Measurements from ENCODE around the gene CCDC167. TPM values are rescaled to one million over a fixed set of nuclear protein-coding genes. Genes with fewer than 3 reads are reported as not detected.

CCDC167 gene
- total and polyA plus RNA-seq, 2 donors (not counting 1 experiment from before 2014, with no cell fraction given): 11.1 to 60.1 TPM

DNA sequence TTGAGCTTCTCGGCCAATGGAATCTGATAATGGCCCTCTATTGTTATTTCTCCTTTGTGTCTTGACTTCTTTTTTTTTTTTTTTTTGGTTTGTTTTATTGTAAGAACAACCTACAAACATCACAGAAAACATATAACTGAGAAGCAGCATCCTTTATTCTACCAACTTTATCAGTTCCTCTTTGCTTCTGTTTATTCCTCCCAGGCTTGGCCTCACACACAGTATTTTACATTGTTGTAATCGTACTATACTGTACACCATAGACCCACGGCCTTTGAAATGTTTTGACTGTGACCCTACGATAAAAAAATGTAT is 558 bp upstream of the CCDC167 start:
- ChIA-PET POLR2A (interaction anchor here (0.6 to 1.8 kb wide), 4 partner anchors 48 to 1220 kb away, joined by 3 to 6 read pairs (median 4); no protein-coding TSS in a partner anchor), CTCF (interaction anchor here (0.7 to 2.1 kb wide), 4 partner anchors 10 to 192 kb away, joined by 3 to 13 read pairs (median 3); no protein-coding TSS in a partner anchor)
- no peaks in the 10 kb centered on the region for H3K36me3 ChIP-seq (replicated peaks in 1 of 2; ENCODE audit: control extremely low read depth in 1 of 2, control insufficient read depth in 1 of 2, extremely low read depth in 1 of 2, insufficient read depth in 2 of 2, low read length in 1 of 2)
- peaks cover 47 to 73% of the 10 kb centered on the region in 2 donors for H3K4me1 ChIP-seq (ENCODE audit: control insufficient read depth in 2 of 2, insufficient read depth in 2 of 2, low read length in 2 of 2)
- no peaks in the 10 kb centered on the region for H3K27me3 ChIP-seq (replicated peaks in 1 of 4; ENCODE audit: control extremely low read depth in 1 of 4, control insufficient read depth in 3 of 4, insufficient read depth in 4 of 4, low read length in 3 of 4)
- no peaks in the 10 kb centered on the region for H3K27me3 Mint-ChIP-seq
- H2AFZ ChIP-seq (ENCODE audit: insufficient read depth, low read depth, low read length, poor library complexity, severe bottlenecking): peak overlapping the region; percentile 99
- H3K4me3 ChIP-seq (ENCODE audit: control extremely low read depth in 1 of 5, extremely low read depth in 1 of 5, insufficient read depth in 1 of 5, low read depth in 2 of 5, low read length in 4 of 5): peak overlapping the region in 4 of 5 experiments; percentile 79 to 100 (median 94)
- no peaks in the 10 kb centered on the region for H3K9me3 ChIP-seq (ENCODE audit: control extremely low read depth in 1 of 3, control insufficient read depth in 2 of 3, insufficient read depth in 1 of 3, low read length in 2 of 3)
- H3K4me2 ChIP-seq (replicated peaks; ENCODE audit: low read depth, low read length, poor library complexity, severe bottlenecking): peak overlapping the region; percentile 95
- no peaks in the 10 kb centered on the region for H3K9me3 Mint-ChIP-seq (ENCODE audit: insufficient read depth)
- peak overlapping the region; percentile 95 for H3K4me3 Mint-ChIP-seq
- intact Hi-C loops (cut with micrococcal nuclease): loop anchor here (2.0 to 5.0 kb wide), 2 partner anchors 62 to 67 kb away; partner anchors contain the start of gene CMTR1
- DNase-seq (no peak), ATAC-seq (ENCODE audit: low read depth) (no peak)
- peak overlapping the region; percentile 69 to 90 for H3K27ac ChIP-seq (ENCODE audit: low read length in 2 of 2)
- H3K79me2 ChIP-seq (ENCODE audit: control insufficient read depth, insufficient read depth, low read length): peaks cover 45% of the 10 kb centered on the region
- TF ChIP-seq, protein P1, sequence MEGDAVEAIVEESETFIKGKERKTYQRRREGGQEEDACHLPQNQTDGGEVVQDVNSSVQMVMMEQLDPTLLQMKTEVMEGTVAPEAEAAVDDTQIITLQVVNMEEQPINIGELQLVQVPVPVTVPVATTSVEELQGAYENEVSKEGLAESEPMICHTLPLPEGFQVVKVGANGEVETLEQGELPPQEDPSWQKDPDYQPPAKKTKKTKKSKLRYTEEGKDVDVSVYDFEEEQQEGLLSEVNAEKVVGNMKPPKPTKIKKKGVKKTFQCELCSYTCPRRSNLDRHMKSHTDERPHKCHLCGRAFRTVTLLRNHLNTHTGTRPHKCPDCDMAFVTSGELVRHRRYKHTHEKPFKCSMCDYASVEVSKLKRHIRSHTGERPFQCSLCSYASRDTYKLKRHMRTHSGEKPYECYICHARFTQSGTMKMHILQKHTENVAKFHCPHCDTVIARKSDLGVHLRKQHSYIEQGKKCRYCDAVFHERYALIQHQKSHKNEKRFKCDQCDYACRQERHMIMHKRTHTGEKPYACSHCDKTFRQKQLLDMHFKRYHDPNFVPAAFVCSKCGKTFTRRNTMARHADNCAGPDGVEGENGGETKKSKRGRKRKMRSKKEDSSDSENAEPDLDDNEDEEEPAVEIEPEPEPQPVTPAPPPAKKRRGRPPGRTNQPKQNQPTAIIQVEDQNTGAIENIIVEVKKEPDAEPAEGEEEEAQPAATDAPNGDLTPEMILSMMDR (IDR thresholded peaks at IDR 0.05): no peak
- TF ChIP-seq EZH2 (IDR thresholded peaks at IDR 0.05; ENCODE audit: borderline replicate concordance, insufficient read depth, low read depth, low read length, poor library complexity, severe bottlenecking): no peak
- H4K20me1 ChIP-seq (ENCODE audit: control insufficient read depth, insufficient read depth, low read length, poor library complexity, severe bottlenecking): no peaks in the 10 kb centered on the region
- WGBS (ENCODE audit: insufficient coverage): no CpG with 5 or more reads among the region's 4 CpGs
- H3K27ac Mint-ChIP-seq: peak overlapping the region; percentile 88
- H3K9ac ChIP-seq (ENCODE audit: low read length): peak overlapping the region; percentile 97
- H3K4me1 Mint-ChIP-seq: peaks cover 71% of the 10 kb centered on the region

DNA sequence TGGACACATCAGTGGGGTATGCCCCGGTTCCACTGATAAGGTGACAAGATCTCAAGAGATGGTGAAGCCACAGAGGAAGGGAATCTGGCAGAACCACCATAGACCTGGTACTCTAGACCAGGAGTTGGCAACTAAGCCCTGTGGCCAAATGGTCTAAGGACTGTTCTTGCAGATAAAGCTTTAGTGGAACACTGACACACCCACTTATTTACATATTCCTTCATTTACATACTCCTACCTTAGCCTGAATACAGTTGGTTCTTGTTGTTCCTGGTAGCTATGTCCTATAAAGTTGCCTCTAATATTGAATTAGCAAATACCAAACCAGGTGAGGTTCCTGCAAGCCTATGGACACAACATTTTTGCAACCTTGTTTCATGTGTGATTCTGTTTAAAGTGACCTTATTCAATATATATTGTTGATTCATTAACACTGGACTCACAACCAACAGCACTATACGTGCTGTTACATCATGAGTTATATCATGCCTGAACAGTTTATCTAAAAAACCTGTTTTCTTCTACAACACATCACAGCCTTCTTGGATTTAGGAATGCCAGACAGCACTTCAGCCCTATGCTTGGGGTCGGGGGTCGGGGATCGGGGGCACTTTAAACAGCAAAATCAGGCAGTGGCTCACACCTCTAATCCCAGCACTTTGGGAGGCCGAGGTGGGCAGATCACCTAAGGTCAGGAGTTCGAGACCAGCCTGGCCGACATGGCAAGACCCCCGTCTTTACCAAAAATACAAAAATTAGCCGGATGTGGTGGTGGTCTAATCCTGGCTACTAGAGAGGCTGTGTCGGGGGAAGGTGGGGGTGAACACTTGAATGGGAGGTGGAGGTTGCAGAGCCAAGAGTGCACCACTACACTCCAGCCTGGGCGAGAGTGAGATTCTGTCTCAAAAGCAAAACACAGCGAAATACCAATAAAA is 2.5 kb downstream of the CCDC167 start:
- Histone ChIP-seq H3K4me2 (replicated peaks; ENCODE audit: low read depth, low read length, poor library complexity, severe bottlenecking) (no peak overlapping the region), H3K4me1 (ENCODE audit: control insufficient read depth in 2 of 2, insufficient read depth in 2 of 2, low read length in 2 of 2) (peaks cover 21 to 43% of the 10 kb centered on the region in 2 donors), H3K27me3 (replicated peaks in 1 of 4; ENCODE audit: control extremely low read depth in 1 of 4, control insufficient read depth in 3 of 4, insufficient read depth in 4 of 4, low read length in 3 of 4) (no peaks in the 10 kb centered on the region), H3K27ac (ENCODE audit: low read length in 2 of 2) (no peak overlapping the region), H3K79me2 (ENCODE audit: control insufficient read depth, insufficient read depth, low read length) (peaks cover 65% of the 10 kb centered on the region), H3K36me3 (replicated peaks in 1 of 2; ENCODE audit: control extremely low read depth in 1 of 2, control insufficient read depth in 1 of 2, extremely low read depth in 1 of 2, insufficient read depth in 2 of 2, low read length in 1 of 2) (no peaks in the 10 kb centered on the region), H3K4me3 (ENCODE audit: control extremely low read depth in 1 of 5, extremely low read depth in 1 of 5, insufficient read depth in 1 of 5, low read depth in 2 of 5, low read length in 4 of 5) (no peak overlapping the region), H3K9me3 (ENCODE audit: control extremely low read depth in 1 of 3, control insufficient read depth in 2 of 3, insufficient read depth in 1 of 3, low read length in 2 of 3) (no peaks in the 10 kb centered on the region), H4K20me1 (ENCODE audit: control insufficient read depth, insufficient read depth, low read length, poor library complexity, severe bottlenecking) (no peaks in the 10 kb centered on the region), H3K9ac (ENCODE audit: low read length) (no peak overlapping the region), H2AFZ (ENCODE audit: insufficient read depth, low read depth, low read length, poor library complexity, severe bottlenecking) (no peak overlapping the region)
- Mint-ChIP-seq H3K27me3 (no peaks in the 10 kb centered on the region), H3K4me3 (peak overlapping the region; percentile 39), H3K4me1 (peaks cover 49% of the 10 kb centered on the region), H3K9me3 (ENCODE audit: insufficient read depth) (no peaks in the 10 kb centered on the region), H3K27ac (peak overlapping the region; percentile 50)
- WGBS (ENCODE audit: insufficient coverage): 94% methylated on average over 8 of the region's 13 CpGs
- no peak for DNase-seq
- CTCF ChIA-PET: no interaction called here
- POLR2A ChIA-PET: no interaction called here
- no peak for ATAC-seq (ENCODE audit: low read depth)
- intact Hi-C loops (cut with micrococcal nuclease): loop anchor here (5.0 kb wide), 1 partner anchor 1075 kb away; no protein-coding TSS in a partner anchor
- TF ChIP-seq, protein P1 (IDR thresholded peaks at IDR 0.05): no peak
- TF ChIP-seq EZH2 (IDR thresholded peaks at IDR 0.05; ENCODE audit: borderline replicate concordance, insufficient read depth, low read depth, low read length, poor library complexity, severe bottlenecking): no peak

All from B cell (primary cell).